NCI-H1048 (cell line): ENCODE measurements around the gene COPZ1.
"Not testable (repeated sequence)": the region's sequence is repeated elsewhere in the genome, so short reads cannot be mapped to it uniquely, and the experiment has no call there.

ENCODE experiments used
- DNase-seq: peaks from one replicate; lab custom pipeline; 2025; lab: John Stamatoyannopoulos, UW

COPZ1 gene, protein sequence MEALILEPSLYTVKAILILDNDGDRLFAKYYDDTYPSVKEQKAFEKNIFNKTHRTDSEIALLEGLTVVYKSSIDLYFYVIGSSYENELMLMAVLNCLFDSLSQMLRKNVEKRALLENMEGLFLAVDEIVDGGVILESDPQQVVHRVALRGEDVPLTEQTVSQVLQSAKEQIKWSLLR

DNA sequence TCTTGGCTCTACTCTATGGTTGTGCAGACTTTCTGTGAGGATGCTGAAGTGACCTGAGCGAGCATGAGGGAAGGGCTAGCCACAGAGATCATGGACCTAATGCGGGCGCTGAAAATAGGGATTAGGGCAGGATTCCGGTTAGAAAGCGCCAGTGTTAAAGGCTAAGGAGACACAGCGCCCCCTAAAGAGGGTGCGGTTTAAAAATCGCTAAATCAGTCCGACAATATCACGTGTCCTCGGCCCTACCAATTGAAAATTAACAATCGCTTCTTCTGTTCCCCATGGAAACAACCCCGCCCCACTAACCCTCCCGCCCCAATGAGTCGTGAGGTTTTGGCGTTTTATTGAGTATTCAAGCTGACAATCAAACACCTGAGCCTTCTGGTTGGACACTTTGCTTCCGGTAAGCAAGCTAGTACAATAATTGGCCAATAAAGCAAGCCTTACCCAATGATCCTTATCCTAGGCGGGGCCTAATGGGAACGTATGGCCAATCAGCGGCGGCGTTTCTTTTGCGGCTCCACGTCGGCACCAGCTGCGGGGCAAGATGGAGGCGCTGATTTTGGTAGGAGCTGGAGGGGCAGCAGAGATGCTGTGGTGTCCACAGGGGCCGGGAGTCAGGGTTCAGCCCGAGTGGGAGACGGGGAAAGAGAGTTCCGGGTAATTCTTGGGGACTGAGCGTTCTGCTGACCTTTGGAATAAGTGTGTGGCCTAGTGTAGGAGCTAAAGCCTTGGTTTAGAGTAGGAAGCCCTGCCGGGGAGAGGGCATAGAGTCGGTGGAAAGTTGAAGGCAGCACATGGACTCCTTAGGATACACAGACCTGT lies at the start of gene COPZ1:
Gene COPZ1 (plus strand): TSS at position 515 of the 825 bp plus-strand sequence. CDS start 33 bp downstream, at position 548.
- peak; percentile 97 for DNase-seq

- no peak for DNase-seq
Measured at GRCh38 chr12:54276368-54276767, 48.6 kb upstream of the COPZ1 start.

DNA sequence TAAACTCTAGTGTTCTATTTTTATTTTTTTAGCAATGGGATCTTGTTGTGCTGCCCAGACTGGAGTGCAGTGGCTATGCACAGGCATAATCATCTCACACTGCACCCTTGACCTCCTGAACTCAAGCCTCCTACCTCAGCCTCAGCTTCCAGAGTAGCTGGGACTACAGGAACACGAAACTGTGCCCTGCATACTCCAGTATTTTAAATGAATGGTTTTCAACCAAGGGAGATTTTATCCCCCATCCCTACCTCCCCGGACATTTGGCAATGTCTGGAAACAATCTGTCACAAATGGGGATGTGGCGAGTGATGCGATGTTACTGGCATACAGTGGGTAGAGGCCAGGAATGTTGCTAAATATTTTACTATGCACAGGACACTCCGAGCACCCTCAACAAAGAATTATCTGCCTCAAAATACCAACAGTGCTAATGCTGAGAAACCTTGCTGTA lies 47.1 kb upstream of the COPZ1 start:
- DNase-seq, result no peak

GRCh38 chr12:54279227-54279631 lies 45.7 kb upstream of the COPZ1 start:
- no peak for DNase-seq

DNA sequence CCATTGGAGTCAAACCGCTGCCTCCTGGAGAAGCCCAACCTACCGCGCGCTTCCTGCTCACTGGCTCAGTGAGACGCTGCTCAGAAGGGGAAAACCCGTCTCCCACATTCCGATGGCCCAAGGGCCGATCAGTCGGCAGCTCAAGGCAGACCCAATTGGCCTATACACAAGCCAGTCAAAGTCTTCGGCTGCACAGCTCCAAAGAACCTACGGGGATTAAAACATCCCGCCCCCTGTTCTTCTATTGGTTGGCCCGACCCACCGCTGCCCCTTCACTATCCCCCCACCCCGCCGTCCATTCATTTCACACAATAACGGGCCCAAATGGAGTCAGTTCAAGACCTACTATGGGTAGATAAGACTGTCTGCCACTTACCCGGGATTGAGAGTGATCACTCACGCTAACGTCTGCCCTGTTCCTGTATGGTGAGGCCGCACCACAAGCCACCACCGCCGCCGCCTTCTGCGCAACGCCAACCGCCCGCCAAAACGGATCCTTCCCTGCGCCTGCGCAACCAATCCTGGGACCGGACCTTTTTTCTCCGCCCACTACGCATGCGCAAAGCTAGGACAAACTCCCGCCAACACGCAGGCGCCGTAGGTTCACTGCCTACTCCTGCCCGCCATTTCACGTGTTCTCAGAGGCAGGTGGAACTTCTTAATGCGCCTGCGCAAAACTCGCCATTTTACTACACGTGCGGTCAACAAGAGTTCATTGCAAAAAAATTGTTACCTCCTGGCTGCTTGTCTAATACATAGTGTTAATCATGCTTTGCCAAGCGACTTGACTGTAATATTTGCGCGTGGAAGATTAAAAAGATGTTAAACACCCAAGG lies 45.1 kb upstream of the COPZ1 start, which contains the start of gene CBX5:
Gene CBX5 (minus strand): TSS at position 491 of the 836 bp plus-strand sequence. CDS start 22,472 bp downstream, outside the sequence.
- DNase-seq, result peak; percentile 96

DNA sequence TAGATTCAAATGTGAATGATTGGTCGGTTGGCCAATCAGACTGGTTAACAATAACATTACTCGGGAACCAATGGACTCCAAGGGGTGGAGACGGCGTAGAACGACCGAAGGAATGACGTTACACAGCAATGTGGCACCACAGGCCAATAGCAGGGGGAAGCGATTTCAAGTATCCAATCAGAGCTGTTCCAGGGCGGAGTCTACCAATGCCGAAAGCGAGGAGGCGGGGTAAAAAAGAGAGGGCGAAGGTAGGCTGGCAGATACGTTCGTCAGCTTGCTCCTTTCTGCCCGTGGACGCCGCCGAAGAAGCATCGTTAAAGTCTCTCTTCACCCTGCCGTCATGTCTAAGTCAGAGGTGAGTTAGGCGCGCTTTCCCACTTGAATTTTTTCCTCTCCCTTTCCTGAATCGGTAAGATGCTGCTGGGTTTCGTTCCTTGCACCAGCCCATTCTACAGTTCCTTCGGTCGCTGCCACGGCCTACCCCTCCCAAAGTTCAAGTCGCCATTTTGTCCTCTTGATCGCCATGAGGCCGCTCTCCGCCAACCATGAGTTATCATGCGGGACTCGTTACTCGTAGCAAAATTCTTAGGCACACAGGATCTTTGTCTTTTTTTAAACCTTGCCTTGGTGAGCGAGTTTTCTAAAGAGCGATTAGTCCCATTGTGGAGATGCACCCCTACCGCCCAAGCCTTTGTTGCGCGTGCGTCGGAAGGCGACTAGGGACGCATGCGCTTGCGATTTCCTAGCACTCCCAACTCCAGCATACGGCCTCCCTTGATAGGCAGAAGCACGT lies 44.3 kb upstream of the COPZ1 start, which contains the start of gene HNRNPA1:
Gene HNRNPA1 (plus strand): TSS at position 259 of the 793 bp plus-strand sequence. CDS start 82 bp downstream, at position 341.
- DNase-seq, result peak; percentile 98

GRCh38 chr12:54281261-54281638 lies 43.7 kb upstream of the COPZ1 start:
- DNase-seq, result not testable (repeated sequence)

- not testable (repeated sequence) for DNase-seq
Measured at GRCh38 chr12:54281694-54282093, 43.2 kb upstream of the COPZ1 start.

DNA sequence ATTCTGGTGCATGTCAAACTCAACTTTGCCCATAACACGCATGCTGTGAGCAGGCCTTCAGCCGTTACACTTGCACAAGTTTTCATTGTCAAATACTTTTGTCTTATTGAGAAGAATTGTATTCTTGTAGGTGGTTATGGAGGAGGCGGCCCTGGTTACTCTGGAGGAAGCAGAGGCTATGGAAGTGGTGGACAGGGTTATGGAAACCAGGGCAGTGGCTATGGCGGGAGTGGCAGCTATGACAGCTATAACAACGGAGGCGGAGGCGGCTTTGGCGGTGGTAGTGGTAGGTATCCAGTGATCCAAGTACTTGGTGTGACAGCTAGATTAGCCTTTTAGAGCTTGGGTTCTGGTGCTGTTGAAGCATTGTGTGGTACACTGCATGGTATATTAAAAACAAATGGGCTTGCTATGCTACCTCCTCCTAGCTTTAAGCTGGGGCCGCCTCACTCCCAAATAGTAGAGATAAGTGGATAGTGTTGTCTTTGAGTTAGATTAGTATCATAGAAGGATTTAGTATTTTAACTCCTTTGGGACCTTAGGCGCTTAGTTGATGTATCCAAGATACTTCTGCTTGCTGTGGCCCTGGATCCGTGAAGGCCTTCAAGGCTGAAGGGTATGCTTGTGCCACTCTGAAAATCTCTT lies 41.9 kb upstream of the COPZ1 start:
- DNase-seq, result no peak

- not testable (repeated sequence) for DNase-seq
Measured at GRCh38 chr12:54284070-54284780, 40.7 kb upstream of the COPZ1 start.

- DNase-seq, result no peak
Measured at GRCh38 chr12:54285150-54286041, 39.5 kb upstream of the COPZ1 start.

GRCh38 chr12:54286042-54287030 lies 38.6 kb upstream of the COPZ1 start:
- DNase-seq, result no peak

GRCh38 chr12:54287261-54288157 lies 37.4 kb upstream of the COPZ1 start:
- DNase-seq, result no peak

- no peak for DNase-seq
Measured at GRCh38 chr12:54292083-54292930, 32.6 kb upstream of the COPZ1 start.

- DNase-seq, result no peak
Measured at GRCh38 chr12:54292931-54293241, 32.0 kb upstream of the COPZ1 start.
